Measurements from ENCODE around the gene FAM53A.

DNA sequence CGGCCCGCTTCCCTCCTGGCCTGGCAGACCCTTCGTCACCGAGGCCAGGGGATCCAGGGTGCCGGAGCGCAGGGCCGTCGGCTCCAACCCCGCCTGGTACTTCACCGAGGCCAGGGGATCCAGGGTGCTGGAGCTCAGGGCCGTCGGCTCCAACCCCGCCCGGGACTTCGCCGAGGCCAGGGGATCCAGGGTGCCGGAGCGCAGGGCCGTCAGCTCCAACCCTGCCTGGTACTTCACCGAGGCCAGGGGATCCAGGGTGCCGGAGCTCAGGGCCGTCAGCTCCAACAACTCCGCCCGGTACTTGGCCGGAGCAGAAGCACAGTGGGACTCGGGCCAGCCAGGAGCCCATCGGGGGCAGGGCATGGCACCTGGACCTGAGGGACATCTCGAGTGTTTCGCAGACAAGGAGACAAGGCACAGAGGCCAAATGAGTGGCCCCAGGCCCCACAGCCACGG, 85.1 kb downstream of the FAM53A start:
- TF ChIP-seq EZH2 (IDR thresholded peaks at IDR 0.05) (no peak), POLR2AphosphoS5 (IDR thresholded peaks at IDR 0.05; ENCODE audit: borderline replicate concordance, low read depth, low read length) (no peak), FOXP2 (optimal IDR thresholded peaks at IDR 0.05; ENCODE audit: control extremely low read depth, extremely low read length, insufficient read depth) (no peak)

Measured in SK-N-MC (cell line).